Amniotic stem cell (primary cell): ENCODE measurements around the gene MOB3B.
"Not testable (repeated sequence)": the region's sequence is repeated elsewhere in the genome, so short reads cannot be mapped to it uniquely, and the experiment has no call there.

Experiments
- DNase-seq: peaks from one replicate; lab custom pipeline; 2025; lab: John Stamatoyannopoulos, UW

Gene MOB3B

GRCh38 chr9:27423915-27424710 lies 105.5 kb downstream of the MOB3B start:
- no peak for DNase-seq

- no peak for DNase-seq
Measured at GRCh38 chr9:27422279-27422834, 107.3 kb downstream of the MOB3B start.

- DNase-seq: no peak
Measured at GRCh38 chr9:27421577-27421976, 108.0 kb downstream of the MOB3B start.

- not testable (repeated sequence) for DNase-seq
Measured at GRCh38 chr9:27419558-27419957, 110.1 kb downstream of the MOB3B start.

GRCh38 chr9:27414220-27414761 lies 115.3 kb downstream of the MOB3B start:
- no peak for DNase-seq

- DNase-seq: no peak
Measured at GRCh38 chr9:27413511-27414219, 115.9 kb downstream of the MOB3B start.

GRCh38 chr9:27412963-27413362 lies 116.7 kb downstream of the MOB3B start:
- DNase-seq: no peak

- DNase-seq: no peak
Measured at GRCh38 chr9:27412081-27412480, 117.5 kb downstream of the MOB3B start.

- DNase-seq: no peak
Measured at GRCh38 chr9:27408482-27408881, 121.1 kb downstream of the MOB3B start.

GRCh38 chr9:27408001-27408400 lies 121.6 kb downstream of the MOB3B start:
- no peak for DNase-seq

- no peak for DNase-seq
Measured at GRCh38 chr9:27407491-27407890, 122.1 kb downstream of the MOB3B start.

GRCh38 chr9:27404661-27405060 lies 125.0 kb downstream of the MOB3B start:
- no peak for DNase-seq

- no peak for DNase-seq
Measured at GRCh38 chr9:27402626-27403025, 127.0 kb downstream of the MOB3B start.

GRCh38 chr9:27400334-27400880 lies 129.2 kb downstream of the MOB3B start:
- no peak for DNase-seq

GRCh38 chr9:27398982-27399653 lies 130.5 kb downstream of the MOB3B start:
- DNase-seq: no peak

GRCh38 chr9:27396495-27396894 lies 133.1 kb downstream of the MOB3B start:
- DNase-seq: no peak

- DNase-seq: no peak
Measured at GRCh38 chr9:27395484-27395921, 134.1 kb downstream of the MOB3B start.

- DNase-seq: no peak
Measured at GRCh38 chr9:27394826-27395201, 134.8 kb downstream of the MOB3B start.

GRCh38 chr9:27394154-27394825 lies 135.3 kb downstream of the MOB3B start:
- DNase-seq: no peak

GRCh38 chr9:27393054-27393846 lies 136.4 kb downstream of the MOB3B start:
- DNase-seq: no peak

GRCh38 chr9:27392451-27392850 lies 137.2 kb downstream of the MOB3B start:
- no peak for DNase-seq
